GM12892 (cell line): ENCODE measurements around the gene MXRA7.
"Not testable (repeated sequence)": the region's sequence is repeated elsewhere in the genome, so short reads cannot be mapped to it uniquely, and the experiment has no call there.

Experiments used
- DNase-seq: peaks from one replicate; pipeline ENCODE4 v3.0.0; 2011; ENCODE audit not compliant: insufficient read length
- FAIRE-seq: peaks from 2 replicates; lab custom pipeline; 2011; peaks lifted over from hg19 to GRCh38; lab: Jason Lieb, UNC
- POLR2A ChIP-seq: IDR thresholded peaks from 2 replicates; pipeline ENCODE4 v1.6.1; 2011; ENCODE audit warnings: low read depth, low read length, control low read depth
- POLR2AphosphoS5 ChIP-seq: IDR thresholded peaks from 2 replicates; pipeline ENCODE4 v1.6.1; 2011; ENCODE audit warnings: low read depth, low read length, control low read depth
- TAF1 ChIP-seq: IDR thresholded peaks from 2 replicates; pipeline ENCODE4 v1.6.1; 2011; ENCODE audit warnings: low read depth, mild to moderate bottlenecking, control low read depth, low read length, borderline replicate concordance

Gene MXRA7

GRCh38 chr17:76720941-76721340 lies 10.2 kb upstream of the MXRA7 start:
- TF ChIP-seq POLR2AphosphoS5 (no peak), POLR2A (no peak)
- no peak for FAIRE-seq

DNA sequence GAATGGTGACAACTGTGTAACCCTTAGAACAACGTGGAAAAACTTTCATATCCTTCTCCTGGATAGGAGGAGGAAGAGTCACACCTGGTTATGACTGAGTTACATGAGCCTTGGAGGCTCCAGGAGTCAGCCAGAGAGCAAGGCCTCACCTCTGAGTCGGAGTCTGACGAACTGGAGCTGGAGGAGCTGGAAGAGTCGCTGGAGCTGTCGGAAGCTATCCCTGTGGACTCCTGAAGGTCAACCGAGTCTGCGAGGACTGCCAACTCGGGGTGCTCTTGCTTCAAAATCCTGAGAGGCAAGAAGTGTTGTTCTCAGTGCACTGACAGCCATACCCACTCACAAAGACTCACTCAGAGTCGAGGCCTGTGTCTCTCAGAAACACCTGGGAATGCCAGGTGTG lies 9.4 kb upstream of the MXRA7 start:
- FAIRE-seq (no peak), DNase-seq (no peak)
- TF ChIP-seq TAF1 (no peak), POLR2A (no peak), POLR2AphosphoS5 (no peak)

More at GRCh38 chr17:76720941-76721340, 10.2 kb upstream of the MXRA7 start:
- no peak for DNase-seq

DNA sequence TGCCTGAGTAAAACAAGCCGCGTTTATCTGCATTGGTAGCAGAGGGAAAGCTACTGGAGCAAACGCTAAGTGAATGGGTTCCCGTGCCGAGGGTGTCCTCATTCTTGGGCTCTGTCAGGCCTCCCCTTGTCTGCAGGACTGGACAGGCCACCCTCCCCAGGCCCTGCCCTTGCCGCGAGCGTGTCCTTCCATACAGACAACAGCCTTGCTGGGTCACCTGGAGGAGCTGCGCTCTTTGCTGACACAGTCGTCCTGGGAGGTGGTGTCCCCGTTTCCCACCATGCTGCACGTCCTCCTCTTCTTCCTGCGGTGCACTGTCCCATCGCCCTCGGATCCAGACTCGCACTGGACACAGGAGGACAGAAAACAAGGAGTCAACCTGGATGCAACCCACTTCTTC lies 7.8 kb upstream of the MXRA7 start:
- no peak for FAIRE-seq
- no peak for DNase-seq
- TF ChIP-seq TAF1 (no peak), POLR2AphosphoS5 (no peak), POLR2A (no peak)

DNA sequence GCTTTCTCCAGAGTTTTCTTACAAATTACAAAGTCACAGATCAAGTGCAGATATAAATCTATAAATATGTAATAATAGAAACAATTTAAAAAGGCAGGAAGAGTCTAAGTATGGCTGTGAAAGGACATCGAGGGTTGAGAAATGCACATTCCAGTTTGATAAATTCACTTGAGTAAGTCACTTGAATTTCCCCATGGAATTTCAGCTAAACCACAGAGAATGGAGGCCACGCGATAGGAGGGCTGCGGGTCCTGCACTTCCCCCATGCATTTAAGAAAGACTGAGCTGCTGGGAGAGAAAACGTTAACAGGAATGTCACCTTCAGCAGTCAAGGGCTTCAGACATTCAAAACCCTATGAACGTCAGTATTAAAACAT lies 6.1 kb upstream of the MXRA7 start:
- TF ChIP-seq POLR2A (no peak), POLR2AphosphoS5 (no peak), TAF1 (no peak)
- DNase-seq (no peak), FAIRE-seq (no peak)

DNA sequence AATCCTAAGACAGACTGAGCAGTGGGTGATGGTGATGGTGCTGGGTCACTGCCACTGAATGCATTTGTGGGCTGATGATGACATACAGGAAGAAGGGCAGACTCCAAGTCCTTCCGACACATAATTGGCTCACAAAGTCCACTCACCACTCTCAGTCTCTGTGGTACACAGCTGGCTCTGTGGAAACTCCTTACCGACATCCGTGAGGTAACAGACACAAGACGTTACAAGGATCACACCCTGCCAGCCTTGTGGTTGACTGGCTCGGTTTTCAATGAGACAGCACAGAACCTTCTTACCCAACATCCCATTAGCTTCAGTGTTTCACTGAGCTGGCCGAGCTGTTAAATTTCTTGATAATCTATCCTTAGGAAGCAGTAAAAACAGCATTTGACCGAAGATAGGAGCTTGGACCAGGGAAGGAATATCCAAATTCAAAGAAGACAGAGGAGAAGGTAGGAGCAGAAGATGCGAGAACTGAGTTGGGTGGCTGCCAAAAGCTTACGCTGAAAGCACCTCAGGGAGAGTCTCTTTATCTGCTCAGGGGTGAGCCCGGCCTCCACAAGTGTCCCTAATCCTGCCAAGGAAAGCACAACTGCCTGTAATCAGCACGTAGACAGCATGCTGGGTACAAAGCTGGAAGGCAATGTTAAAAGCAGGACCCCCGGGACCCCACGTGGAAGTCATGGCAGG lies 5.5 kb upstream of the MXRA7 start:
- DNase-seq (no peak), FAIRE-seq (no peak)
- no peak for TF ChIP-seq TAF1
- no peak for TF ChIP-seq POLR2AphosphoS5
- no peak for TF ChIP-seq POLR2A

GRCh38 chr17:76715496-76715830 lies 4.7 kb upstream of the MXRA7 start:
- DNase-seq: no peak
- FAIRE-seq: no peak
- TF ChIP-seq POLR2AphosphoS5 (no peak), POLR2A (no peak), TAF1 (no peak)

- DNase-seq: no peak
- FAIRE-seq: no peak
- TF ChIP-seq POLR2A (no peak), POLR2AphosphoS5 (no peak), TAF1 (no peak)
Measured at GRCh38 chr17:76714822-76715495, 4.2 kb upstream of the MXRA7 start.

- FAIRE-seq (no peak), DNase-seq (no peak)
- TF ChIP-seq TAF1: no peak
- TF ChIP-seq POLR2A: no peak
- TF ChIP-seq POLR2AphosphoS5: no peak
Measured at GRCh38 chr17:76714336-76714735, 3.6 kb upstream of the MXRA7 start.

DNA sequence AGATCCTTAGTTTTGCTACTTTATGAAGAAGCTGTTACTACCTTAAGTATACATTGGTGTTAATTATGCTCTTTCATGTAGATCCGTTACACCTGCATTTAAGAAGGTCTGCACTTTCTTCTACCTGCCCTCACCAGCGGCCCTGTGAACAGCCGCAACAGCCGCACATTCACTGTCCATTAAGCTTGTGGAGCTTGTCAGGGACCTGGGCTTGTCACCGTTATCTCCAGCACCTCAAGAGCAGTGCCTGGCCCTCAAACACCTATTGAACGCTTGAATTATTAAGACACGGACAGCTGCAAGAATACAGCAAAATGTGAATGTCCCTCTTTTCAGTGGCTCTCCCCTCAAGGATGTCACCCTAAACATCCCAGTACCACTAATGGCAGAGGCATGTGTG lies 3.0 kb upstream of the MXRA7 start:
- no peak for DNase-seq
- no peak for TF ChIP-seq TAF1
- no peak for TF ChIP-seq POLR2A
- no peak for TF ChIP-seq POLR2AphosphoS5
- FAIRE-seq: no peak

GRCh38 chr17:76712321-76712720 lies 1.6 kb upstream of the MXRA7 start:
- FAIRE-seq, DNase-seq: not testable (repeated sequence)

GRCh38 chr17:76709951-76710862 lies 558 bp downstream of the MXRA7 start:
- DNase-seq: not testable (repeated sequence)

More at GRCh38 chr17:76709951-76710862, 558 bp downstream of the MXRA7 start:
- FAIRE-seq: not testable (repeated sequence)
